Mesodermal cell (in vitro differentiated cells): ENCODE results near the gene TTC16.
"Not testable (repeated sequence)": the region's sequence is repeated elsewhere in the genome, so short reads cannot be mapped to it uniquely, and the experiment has no call there.

ENCODE experiments used
- H3K27ac ChIP-seq: 2 replicates; pipeline ENCODE4 v1.7.0; 2013; ENCODE audit warnings: mild to moderate bottlenecking, low read depth, low read length, moderate library complexity; ENCODE audit not compliant: severe bottlenecking
- H3K36me3 ChIP-seq: 2 replicates; pipeline ENCODE4 v1.7.1; 2013; ENCODE audit warnings: mild to moderate bottlenecking, low read length, moderate library complexity; ENCODE audit not compliant: control insufficient read depth, insufficient read depth
- H3K4me1 ChIP-seq: one replicate; pipeline ENCODE4 v1.7.1; 2013; ENCODE audit warnings: mild to moderate bottlenecking, low read length; ENCODE audit not compliant: insufficient read depth, control insufficient read depth, poor library complexity, severe bottlenecking
- H3K4me3 ChIP-seq: 2 replicates; pipeline ENCODE4 v1.7.0; 2013; ENCODE audit warnings: low read length, control low read depth, mild to moderate bottlenecking; ENCODE audit not compliant: insufficient read depth, poor library complexity, severe bottlenecking; ENCODE audit errors: extremely low read depth
- H3K9me3 ChIP-seq: 2 replicates; pipeline ENCODE4 v1.7.1; 2013; ENCODE audit warnings: mild to moderate bottlenecking, low read length, moderate library complexity; ENCODE audit not compliant: control insufficient read depth
- WGBS, 2 experiments: methylation state at CpG; one replicate each; pipeline ENCODE4 v1.1.5; 2013; ENCODE audit warnings: missing lambda C conversion rate in 2 of 2; ENCODE audit not compliant: insufficient coverage in 2 of 2; 5-methylcytosine and 5-hydroxymethylcytosine counted together

The TTC16 gene

DNA sequence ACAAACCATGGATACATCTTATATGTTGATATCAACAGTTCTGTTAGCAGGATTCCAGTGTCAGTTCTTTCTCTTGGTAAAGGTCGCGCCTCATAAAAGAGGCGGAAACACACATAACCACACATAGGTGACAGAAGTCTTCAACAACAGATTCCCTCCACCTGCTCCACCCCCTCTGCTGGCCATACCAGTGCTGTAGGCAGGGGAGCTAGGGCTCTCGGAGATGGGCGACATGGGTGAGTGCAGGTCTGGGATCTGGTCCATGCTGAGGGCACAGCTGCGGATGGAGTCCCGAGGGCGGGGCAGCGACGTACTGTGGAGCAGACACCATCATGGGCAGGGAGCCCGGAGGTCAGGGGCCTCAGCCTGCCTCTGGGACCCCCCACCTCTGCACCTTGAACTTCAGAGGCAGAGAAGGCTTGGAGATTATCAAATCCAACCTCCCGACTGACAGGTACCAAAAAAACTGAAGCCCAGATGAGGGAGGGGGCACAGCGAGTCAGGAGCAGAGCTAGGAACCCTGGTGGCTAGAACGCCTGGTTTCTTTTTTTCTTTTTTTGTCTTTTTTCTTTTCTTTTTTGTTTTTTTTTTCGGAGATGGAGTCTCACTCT lies 31.2 kb downstream of the TTC16 start:
- Histone ChIP-seq H3K4me3 (no peak overlapping the region), H3K36me3 (peaks cover 45% of the 10 kb centered on the region), H3K9me3 (no peaks in the 10 kb centered on the region), H3K4me1 (no peaks in the 10 kb centered on the region), H3K27ac (no peak overlapping the region)
- WGBS, 2 experiments: 74 to 88% methylated on average over 10 to 11 of the region's 15 CpGs

DNA sequence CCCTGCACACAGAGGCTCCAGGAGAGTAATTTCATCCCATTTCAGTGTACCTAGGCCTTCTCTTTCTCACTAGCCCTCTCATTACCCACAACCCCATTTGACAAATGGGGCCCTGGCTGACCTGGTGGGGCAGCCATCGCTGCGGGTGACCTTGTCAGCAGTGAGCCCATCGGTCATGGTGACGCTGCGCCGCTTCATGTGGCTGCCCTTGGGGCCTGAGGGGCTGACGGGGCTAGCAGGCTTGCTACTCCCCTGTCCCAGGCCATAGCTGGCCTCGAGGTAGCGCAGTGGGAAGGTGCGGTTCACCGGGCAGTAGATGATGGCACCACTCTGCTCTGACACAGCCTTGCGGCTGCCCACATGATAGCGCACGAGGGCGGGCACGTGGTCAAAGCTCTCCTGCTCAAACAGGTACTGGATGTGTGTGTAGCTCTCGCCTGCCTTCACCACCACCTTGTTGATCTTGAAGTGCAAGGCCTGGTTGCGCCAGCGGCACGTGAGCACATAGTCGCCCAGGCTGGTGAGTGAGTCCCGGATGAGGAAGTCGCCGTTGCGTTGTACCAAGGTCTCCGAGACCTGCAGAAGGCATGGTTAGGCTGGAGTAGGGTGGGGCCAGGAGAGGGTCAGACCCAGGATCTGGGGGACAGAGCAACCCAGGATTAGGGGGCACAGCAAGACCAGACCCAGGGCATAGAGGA lies 33.4 kb downstream of the TTC16 start:
- 94 to 95% methylated on average over 25 to 26 of the region's 26 CpGs for WGBS, 2 experiments
- Histone ChIP-seq H3K4me1 (peaks cover under 1% of the 10 kb centered on the region), H3K27ac (no peak overlapping the region), H3K36me3 (peaks cover 45% of the 10 kb centered on the region), H3K9me3 (no peaks in the 10 kb centered on the region), H3K4me3 (no peak overlapping the region)

GRCh38 chr9:127751269-127752054 lies 35.6 kb downstream of the TTC16 start:
- no peaks in the 10 kb centered on the region for H3K9me3 ChIP-seq
- WGBS, 2 experiments: 43 to 44% methylated on average over 2 to 6 of the region's 10 CpGs
- peaks cover 41% of the 10 kb centered on the region for H3K36me3 ChIP-seq
- no peak overlapping the region for H3K4me3 ChIP-seq
- peaks cover 2% of the 10 kb centered on the region for H3K4me1 ChIP-seq
- H3K27ac ChIP-seq: no peak overlapping the region

DNA sequence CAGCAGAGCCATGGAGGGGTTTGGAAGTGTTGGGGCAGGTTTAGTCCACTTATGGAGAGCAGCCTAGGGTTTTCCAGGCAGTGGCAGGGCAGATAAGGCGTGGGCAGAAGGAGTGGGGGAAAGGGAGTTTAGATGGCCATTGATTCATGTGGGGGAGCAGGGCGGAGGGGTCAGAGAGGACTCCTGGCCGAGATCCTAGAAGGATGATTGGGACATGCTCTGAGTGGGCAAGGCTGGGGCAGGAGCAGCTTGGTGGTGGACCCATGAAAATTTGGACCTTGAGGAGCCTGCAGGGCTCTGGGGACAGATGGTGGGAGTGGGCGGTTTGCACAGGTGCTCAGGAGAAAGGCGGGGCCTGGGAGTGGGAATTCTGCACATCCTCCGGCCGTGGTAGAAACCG lies 37.3 kb downstream of the TTC16 start:
- H3K27ac ChIP-seq: no peak overlapping the region
- H3K9me3 ChIP-seq: no peaks in the 10 kb centered on the region
- H3K4me1 ChIP-seq: peaks cover 2% of the 10 kb centered on the region
- peaks cover 29% of the 10 kb centered on the region for H3K36me3 ChIP-seq
- no peak overlapping the region for H3K4me3 ChIP-seq
- 80 to 88% methylated on average over 8 of the region's 8 CpGs for WGBS, 2 experiments

GRCh38 chr9:127753622-127754021 lies 37.7 kb downstream of the TTC16 start:
- 55 to 61% methylated on average over 4 to 6 of the region's 8 CpGs for WGBS, 2 experiments
- Histone ChIP-seq H3K36me3 (peaks cover 24% of the 10 kb centered on the region), H3K4me1 (peaks cover 5% of the 10 kb centered on the region), H3K4me3 (no peak overlapping the region), H3K27ac (no peak overlapping the region), H3K9me3 (no peaks in the 10 kb centered on the region)

DNA sequence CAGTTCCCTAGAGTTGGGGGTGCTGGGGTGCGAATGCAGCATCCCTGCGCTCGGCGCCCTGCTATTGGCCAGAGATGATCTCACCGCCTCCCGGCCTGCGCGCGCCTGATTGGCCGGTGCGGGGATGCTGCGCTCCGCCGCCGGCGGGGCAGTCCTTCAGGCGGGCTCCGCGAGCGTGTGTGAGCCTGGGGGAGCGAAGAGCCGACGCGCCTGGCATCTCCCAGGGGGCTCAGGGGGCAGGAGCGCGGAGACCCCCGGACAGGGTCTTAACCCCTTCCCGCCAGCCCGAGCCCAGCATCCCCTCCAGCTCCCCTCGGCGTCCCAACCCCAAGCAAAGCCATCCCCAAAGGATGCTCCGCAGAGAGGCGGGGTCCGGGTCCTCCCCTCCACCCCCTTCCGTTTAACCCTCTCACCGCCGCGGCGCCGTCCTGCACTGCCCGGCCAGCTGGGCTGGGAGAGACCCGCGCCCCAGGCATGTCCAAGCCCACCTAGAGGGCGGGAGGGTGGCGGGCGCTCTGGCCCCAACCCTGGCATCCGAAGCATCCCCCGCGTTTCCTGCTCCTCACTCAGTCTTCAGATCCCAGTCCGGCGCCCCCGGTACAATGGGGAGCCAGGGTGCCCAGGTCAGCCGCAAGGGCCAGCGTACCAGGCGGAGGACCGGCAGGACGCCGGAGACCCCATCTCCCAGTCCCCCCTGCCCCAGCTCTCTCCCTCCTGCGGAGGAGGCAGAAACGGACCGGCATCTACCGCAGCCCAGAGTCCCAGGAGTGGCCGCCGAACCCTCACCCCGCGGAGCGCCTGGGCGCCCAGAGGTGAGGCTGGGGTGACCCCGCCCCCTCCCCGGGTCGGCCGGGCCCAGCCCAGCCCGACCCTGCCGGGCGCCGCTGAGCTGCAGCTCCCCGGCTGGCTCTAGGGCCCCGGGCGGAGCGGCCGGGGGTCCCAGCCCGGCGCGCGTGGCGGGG lies 38.5 kb downstream of the TTC16 start:
- Histone ChIP-seq H3K9me3 (no peaks in the 10 kb centered on the region), H3K4me3 (peak overlapping the region; percentile 42), H3K4me1 (peaks cover 5% of the 10 kb centered on the region), H3K27ac (no peak overlapping the region), H3K36me3 (peaks cover 17% of the 10 kb centered on the region)
- WGBS, 2 experiments: 2 to 3% methylated on average over 53 to 76 of the region's 86 CpGs

- Histone ChIP-seq H3K4me3 (peak overlapping the region; percentile 42), H3K4me1 (peaks cover 5% of the 10 kb centered on the region), H3K36me3 (peaks cover 14% of the 10 kb centered on the region), H3K9me3 (no peaks in the 10 kb centered on the region), H3K27ac (no peak overlapping the region)
- 15 to 27% methylated on average over 20 to 34 of the region's 61 CpGs for WGBS, 2 experiments
Observed at GRCh38 chr9:127755061-127756060, 39.5 kb downstream of the TTC16 start.

GRCh38 chr9:127756233-127756632 lies 40.4 kb downstream of the TTC16 start:
- Histone ChIP-seq H3K27ac (no peak overlapping the region), H3K9me3 (no peaks in the 10 kb centered on the region), H3K4me3 (no peak overlapping the region), H3K36me3 (peaks cover 5% of the 10 kb centered on the region), H3K4me1 (peaks cover 7% of the 10 kb centered on the region)
- WGBS, 2 experiments: 94 to 100% methylated on average over 2 to 3 of the region's 3 CpGs

DNA sequence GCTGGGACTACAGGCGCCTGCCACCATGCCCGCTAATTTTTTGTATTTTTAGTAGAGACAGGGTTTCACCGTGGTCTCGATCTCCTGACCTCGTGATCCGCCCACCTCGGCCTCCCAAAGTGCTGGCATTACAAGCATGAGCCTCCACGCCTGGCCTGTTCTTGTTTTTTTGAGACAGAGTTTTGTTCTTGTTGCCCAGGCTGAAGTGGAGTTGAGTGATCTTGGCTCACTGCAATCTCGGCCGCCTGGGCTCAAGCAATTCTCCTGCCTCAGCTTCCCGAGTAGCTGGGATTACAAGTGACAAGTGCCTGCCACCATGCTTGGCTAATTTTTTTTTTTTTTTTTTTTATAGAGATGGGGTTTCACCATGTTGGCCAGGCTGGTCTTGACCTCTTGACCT lies 40.9 kb downstream of the TTC16 start:
- WGBS, 2 experiments: 83 to 84% methylated on average over 10 of the region's 11 CpGs
- not testable (repeated sequence) for H3K27ac ChIP-seq, H3K4me3 ChIP-seq, H3K36me3 ChIP-seq, H3K9me3 ChIP-seq
- H3K4me1 ChIP-seq: peaks cover 12% of the 10 kb centered on the region
